ENCODE data around the gene ARMH2.
A peak's percentile ranks its signal among the peaks of the same experiment; 100 is the strongest.

The ARMH2 gene

GRCh38 chr6:24777227-24777626, 21.5 kb downstream of the ARMH2 start:
- no peak for TF ChIP-seq SIN3A (IDR thresholded peaks at IDR 0.05; ENCODE audit: borderline replicate concordance, insufficient read depth, low read length)
- TF ChIP-seq POLR2AphosphoS5 (IDR thresholded peaks at IDR 0.05; ENCODE audit: low read depth, low read length), result no peak
- TF ChIP-seq, protein P1, sequence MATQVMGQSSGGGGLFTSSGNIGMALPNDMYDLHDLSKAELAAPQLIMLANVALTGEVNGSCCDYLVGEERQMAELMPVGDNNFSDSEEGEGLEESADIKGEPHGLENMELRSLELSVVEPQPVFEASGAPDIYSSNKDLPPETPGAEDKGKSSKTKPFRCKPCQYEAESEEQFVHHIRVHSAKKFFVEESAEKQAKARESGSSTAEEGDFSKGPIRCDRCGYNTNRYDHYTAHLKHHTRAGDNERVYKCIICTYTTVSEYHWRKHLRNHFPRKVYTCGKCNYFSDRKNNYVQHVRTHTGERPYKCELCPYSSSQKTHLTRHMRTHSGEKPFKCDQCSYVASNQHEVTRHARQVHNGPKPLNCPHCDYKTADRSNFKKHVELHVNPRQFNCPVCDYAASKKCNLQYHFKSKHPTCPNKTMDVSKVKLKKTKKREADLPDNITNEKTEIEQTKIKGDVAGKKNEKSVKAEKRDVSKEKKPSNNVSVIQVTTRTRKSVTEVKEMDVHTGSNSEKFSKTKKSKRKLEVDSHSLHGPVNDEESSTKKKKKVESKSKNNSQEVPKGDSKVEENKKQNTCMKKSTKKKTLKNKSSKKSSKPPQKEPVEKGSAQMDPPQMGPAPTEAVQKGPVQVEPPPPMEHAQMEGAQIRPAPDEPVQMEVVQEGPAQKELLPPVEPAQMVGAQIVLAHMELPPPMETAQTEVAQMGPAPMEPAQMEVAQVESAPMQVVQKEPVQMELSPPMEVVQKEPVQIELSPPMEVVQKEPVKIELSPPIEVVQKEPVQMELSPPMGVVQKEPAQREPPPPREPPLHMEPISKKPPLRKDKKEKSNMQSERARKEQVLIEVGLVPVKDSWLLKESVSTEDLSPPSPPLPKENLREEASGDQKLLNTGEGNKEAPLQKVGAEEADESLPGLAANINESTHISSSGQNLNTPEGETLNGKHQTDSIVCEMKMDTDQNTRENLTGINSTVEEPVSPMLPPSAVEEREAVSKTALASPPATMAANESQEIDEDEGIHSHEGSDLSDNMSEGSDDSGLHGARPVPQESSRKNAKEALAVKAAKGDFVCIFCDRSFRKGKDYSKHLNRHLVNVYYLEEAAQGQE (IDR thresholded peaks at IDR 0.05; ENCODE audit: insufficient read depth in 1 of 2, low read depth in 2 of 2, low read length in 2 of 2), result no peak
- TF ChIP-seq TAF1 (IDR thresholded peaks at IDR 0.05; ENCODE audit: borderline replicate concordance, insufficient read depth, low read length), result no peak
- TF ChIP-seq FOXP2 (optimal IDR thresholded peaks at IDR 0.05; ENCODE audit: borderline replicate concordance, extremely low read depth, extremely low read length, insufficient read depth), result no peak

DNA sequence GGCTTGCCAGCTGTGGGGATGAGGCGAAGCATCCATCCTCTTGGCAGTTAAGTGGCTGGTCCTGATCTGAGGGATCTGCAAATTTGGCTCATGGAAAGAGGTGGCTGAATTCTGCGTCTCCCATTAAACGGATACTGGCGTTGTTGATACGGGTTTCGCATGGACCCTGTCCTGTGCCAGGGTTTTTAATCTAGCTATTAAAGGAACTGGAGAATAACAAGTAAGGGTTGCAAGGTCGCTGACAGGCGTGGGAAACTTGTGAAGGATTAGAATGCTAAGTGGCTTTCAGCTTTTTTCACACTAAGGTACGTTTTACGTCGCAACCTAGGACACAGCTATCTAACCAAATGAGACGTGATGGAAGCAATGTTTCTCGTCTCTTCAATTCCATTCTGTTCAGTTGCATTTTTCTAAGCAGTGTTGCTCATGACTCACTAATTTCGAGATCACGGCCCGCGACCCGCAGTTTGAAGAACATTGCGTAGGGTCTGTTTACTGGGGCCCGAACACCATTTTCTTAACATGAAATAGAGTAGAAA, 23.1 kb downstream of the ARMH2 start:
- TF ChIP-seq POLR2AphosphoS5 (IDR thresholded peaks at IDR 0.05; ENCODE audit: low read depth, low read length) (no peak), FOXP2 (optimal IDR thresholded peaks at IDR 0.05; ENCODE audit: borderline replicate concordance, extremely low read depth, extremely low read length, insufficient read depth) (no peak), TAF1 (IDR thresholded peaks at IDR 0.05; ENCODE audit: borderline replicate concordance, insufficient read depth, low read length) (no peak), SIN3A (IDR thresholded peaks at IDR 0.05; ENCODE audit: borderline replicate concordance, insufficient read depth, low read length) (no peak; the same call in 1 of the 2 replicates)
- TF ChIP-seq, protein P1 (IDR thresholded peaks at IDR 0.05; ENCODE audit: insufficient read depth in 1 of 2, low read depth in 2 of 2, low read length in 2 of 2), result no peak

DNA sequence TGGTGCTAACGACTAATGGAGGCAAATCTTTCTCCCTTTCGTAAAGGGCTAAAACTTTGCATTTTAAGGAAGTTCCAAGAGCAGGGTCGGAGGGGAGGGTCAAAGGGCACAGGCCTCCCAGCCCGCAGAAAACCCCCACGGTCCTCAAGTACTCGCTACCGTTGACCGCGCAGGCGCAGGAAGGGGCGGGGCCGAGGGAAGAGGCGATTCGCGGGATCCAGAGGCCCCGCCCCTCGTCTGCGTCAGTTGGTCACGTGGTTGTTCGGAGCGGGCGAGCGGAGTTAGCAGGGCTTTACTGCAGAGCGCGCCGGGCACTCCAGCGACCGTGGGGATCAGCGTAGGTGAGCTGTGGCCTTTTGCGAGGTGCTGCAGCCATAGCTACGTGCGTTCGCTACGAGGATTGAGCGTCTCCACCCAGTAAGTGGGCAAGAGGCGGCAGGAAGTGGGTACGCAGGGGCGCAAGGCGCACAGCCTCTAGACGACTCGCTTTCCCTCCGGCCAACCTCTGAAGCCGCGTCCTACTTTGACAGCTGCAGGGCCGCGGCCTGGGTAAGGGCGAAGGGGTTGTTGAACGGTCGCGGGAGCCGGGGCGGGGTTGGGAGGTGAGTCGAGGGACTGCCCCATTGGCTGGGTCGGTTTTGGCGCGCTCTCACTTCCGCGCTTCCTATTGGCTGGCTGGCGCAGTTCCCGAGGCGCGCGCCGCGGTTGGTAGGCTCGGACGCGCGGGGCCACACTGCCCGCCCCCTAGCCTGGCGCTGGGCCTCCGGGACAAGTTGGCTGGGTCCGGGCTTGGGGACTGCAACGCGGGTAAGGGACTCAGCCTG, 23.8 kb downstream of the ARMH2 start, which contains the start of gene GMNN:
Gene GMNN, plus strand, starts transcription at position 242 of the 824 bp plus-strand sequence. CDS start 2,310 bp downstream, outside the sequence.
- TF ChIP-seq SIN3A (IDR thresholded peaks at IDR 0.05; ENCODE audit: borderline replicate concordance, insufficient read depth, low read length) (peak; percentile 80; the same call in 1 of the 2 replicates), POLR2AphosphoS5 (IDR thresholded peaks at IDR 0.05; ENCODE audit: low read depth, low read length) (peak; percentile 96), TAF1 (IDR thresholded peaks at IDR 0.05; ENCODE audit: borderline replicate concordance, insufficient read depth, low read length) (peak; percentile 70; the same call in 1 of the 2 replicates), FOXP2 (optimal IDR thresholded peaks at IDR 0.05; ENCODE audit: borderline replicate concordance, extremely low read depth, extremely low read length, insufficient read depth) (peak; percentile 42)
- TF ChIP-seq, protein P1 (IDR thresholded peaks at IDR 0.05; ENCODE audit: insufficient read depth in 1 of 2, low read depth in 2 of 2, low read length in 2 of 2), result 0 out of 4 replicates have a peak, but pooled peaks have one; percentile 20 to 41

- TF ChIP-seq SIN3A (IDR thresholded peaks at IDR 0.05; ENCODE audit: borderline replicate concordance, insufficient read depth, low read length) (no peak), POLR2AphosphoS5 (IDR thresholded peaks at IDR 0.05; ENCODE audit: low read depth, low read length) (no peak), TAF1 (IDR thresholded peaks at IDR 0.05; ENCODE audit: borderline replicate concordance, insufficient read depth, low read length) (no peak), FOXP2 (optimal IDR thresholded peaks at IDR 0.05; ENCODE audit: borderline replicate concordance, extremely low read depth, extremely low read length, insufficient read depth) (no peak)
- TF ChIP-seq, protein P1 (IDR thresholded peaks at IDR 0.05; ENCODE audit: insufficient read depth in 1 of 2, low read depth in 2 of 2, low read length in 2 of 2), result no peak
Measured at GRCh38 chr6:24768361-24768760, 30.4 kb downstream of the ARMH2 start.

All from PFSK-1 (cell line).